ENCODE results near the gene DPYSL4.
"Not testable (repeated sequence)": the region's sequence is repeated elsewhere in the genome, so short reads cannot be mapped to it uniquely, and the experiment has no call there.

Gene DPYSL4

DNA sequence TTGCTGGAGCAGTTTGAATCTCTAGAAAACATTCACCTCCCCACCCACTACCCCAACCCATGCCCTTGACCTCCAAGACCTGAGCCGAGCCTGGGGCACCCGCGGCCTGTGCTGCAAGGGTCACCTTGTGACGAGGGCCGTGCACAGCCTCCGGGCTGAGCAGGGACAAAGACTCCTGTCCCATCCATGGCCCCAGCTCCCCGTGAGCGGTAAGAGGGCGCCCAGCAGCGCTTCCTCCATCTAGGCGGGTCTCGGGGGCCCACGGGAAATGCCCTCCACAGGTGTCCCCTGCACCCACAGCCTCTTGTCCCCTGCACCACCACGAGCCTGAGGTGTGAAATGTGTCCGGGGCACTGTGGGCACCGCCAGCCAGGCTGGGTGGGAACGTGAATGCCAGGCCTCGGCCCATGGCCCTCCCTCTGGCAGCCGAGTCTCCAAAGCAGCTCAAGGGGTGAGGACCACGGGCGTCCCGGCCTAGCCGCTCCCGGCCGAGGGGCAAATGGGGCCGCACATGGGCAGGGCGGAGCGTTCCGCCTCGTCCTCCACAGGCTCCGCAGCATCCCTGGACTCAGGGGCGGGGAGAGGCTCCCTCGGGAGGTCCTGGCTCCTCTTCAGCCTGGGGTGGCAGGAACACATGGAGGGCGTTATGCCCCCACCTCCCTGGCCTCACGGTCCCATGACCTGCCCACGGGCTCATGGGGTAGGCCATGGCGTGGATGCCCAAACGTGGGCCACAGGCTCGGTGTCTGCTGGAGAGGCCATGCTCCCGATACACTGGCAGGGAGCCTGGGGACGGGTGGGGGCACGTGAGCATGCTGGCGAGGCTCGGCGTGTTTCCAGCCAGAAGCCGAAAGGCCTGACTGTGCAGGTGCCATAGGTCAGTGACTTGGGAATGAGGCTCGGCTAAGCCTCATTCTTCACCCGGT is 21.1 kb downstream of the DPYSL4 start:
- H3K9ac ChIP-seq (ENCODE audit: low read depth, low read length): no peak overlapping the region
- no peaks in the 10 kb centered on the region for H3K36me3 ChIP-seq (ENCODE audit: insufficient read depth, low read length)
- H3K4me3 ChIP-seq (ENCODE audit: low read length): no peak overlapping the region
- no peaks in the 10 kb centered on the region for H3K4me1 ChIP-seq (ENCODE audit: insufficient read depth, low read length)
- H3K27me3 ChIP-seq (ENCODE audit: insufficient read depth, low read length): no peaks in the 10 kb centered on the region
- H3K9me3 ChIP-seq (ENCODE audit: insufficient read depth, low read depth, low read length): no peaks in the 10 kb centered on the region
- no peak overlapping the region for H3K27ac ChIP-seq (ENCODE audit: low read depth, low read length)
- 92% methylated on average over 48 of the region's 48 CpGs for WGBS

DNA sequence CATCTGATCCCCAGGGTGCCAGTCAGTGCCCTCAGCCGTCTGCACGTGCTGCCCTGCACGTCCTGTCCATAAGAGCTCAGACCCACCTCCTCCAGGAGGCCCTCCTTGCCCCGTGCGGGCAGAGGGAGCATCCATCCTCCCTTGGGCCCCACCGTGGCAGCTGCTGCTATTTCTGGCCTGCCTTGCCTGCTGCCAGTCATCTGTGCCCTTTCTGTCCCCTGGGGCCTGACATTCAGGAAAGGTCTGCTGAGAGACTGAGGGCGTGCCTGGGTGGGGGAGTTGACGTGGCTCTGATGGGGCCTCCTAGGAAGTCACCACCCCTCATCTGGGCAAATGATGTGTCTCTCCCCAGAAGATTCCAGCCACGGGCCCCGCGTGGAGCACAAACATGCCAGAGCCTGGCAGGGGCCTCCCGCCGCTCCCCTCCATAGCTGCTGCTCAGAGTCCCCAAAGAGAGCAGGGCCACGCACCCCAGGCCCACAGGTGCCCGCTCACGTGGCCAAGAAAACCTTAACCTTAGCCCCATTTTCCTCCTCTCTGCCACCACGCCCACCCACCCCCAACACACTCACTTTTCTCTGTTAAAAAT is 21.8 kb downstream of the DPYSL4 start:
- Histone ChIP-seq H3K27ac (ENCODE audit: low read depth, low read length) (no peak overlapping the region), H3K9me3 (ENCODE audit: insufficient read depth, low read depth, low read length) (no peaks in the 10 kb centered on the region), H3K4me3 (ENCODE audit: low read length) (no peak overlapping the region), H3K9ac (ENCODE audit: low read depth, low read length) (no peak overlapping the region), H3K27me3 (ENCODE audit: insufficient read depth, low read length) (no peaks in the 10 kb centered on the region), H3K4me1 (ENCODE audit: insufficient read depth, low read length) (no peaks in the 10 kb centered on the region), H3K36me3 (ENCODE audit: insufficient read depth, low read length) (no peaks in the 10 kb centered on the region)
- 91% methylated on average over 17 of the region's 17 CpGs for WGBS

DNA sequence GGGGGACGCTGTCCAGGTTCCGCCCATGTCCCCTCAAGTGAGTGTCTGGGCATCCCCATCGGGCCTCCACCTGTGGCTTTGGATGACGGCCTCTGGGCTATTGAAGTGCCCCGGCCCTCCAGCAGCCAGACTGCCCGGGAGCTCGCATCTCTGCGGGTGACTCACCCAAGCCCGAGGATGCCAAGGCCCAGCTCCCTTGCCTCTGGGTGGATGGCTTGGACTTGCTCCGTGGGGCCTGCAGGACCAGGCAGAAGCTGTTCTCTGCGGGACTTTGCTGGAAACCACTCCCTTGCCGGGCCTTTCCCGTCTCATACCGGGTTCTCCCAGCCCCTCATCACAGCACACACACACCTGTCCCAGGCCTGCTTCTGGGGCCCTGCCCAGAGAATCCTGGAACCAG is 22.4 kb downstream of the DPYSL4 start:
- 93% methylated on average over 14 of the region's 14 CpGs for WGBS
- Histone ChIP-seq H3K27ac (ENCODE audit: low read depth, low read length) (no peak overlapping the region), H3K9ac (ENCODE audit: low read depth, low read length) (no peak overlapping the region)

DNA sequence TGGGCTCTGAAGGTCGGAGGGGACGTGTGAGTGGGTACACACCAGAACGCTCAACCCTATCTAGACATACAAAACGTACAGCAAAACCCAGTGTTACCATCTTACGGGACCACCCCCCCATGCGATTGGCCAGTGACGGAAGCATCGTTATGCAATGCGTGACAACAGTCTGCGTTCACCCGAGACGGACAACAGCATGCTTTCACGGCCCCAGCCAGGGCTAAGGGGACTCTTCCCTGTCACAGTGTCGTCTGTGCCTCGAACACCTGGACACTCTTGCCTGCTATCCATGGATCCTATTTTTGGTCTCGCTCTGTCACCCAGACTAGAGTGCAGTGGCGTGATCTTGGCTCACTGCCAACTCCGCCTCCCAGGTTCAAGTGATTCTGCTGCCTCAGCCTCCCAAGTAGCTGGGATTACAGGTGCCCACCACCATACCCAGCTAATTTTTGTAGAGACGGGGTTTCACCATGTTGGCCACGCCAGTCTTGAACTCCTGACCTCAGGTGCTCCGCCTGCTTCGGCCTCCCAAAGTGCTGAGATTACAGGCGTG is 23.3 kb downstream of the DPYSL4 start:
- Histone ChIP-seq H3K4me1 (ENCODE audit: insufficient read depth, low read length) (no peaks in the 10 kb centered on the region), H3K9me3 (ENCODE audit: insufficient read depth, low read depth, low read length) (peaks cover 10% of the 10 kb centered on the region; the same call in 1 of the 2 replicates), H3K9ac (ENCODE audit: low read depth, low read length) (no peak overlapping the region), H3K27me3 (ENCODE audit: insufficient read depth, low read length) (no peaks in the 10 kb centered on the region), H3K27ac (ENCODE audit: low read depth, low read length) (no peak overlapping the region), H3K36me3 (ENCODE audit: insufficient read depth, low read length) (no peaks in the 10 kb centered on the region), H3K4me3 (ENCODE audit: low read length) (no peak overlapping the region)
- 95% methylated on average over 23 of the region's 23 CpGs for WGBS

More for the DNA sequence above, 22.4 kb downstream of the DPYSL4 start:
- H3K36me3 ChIP-seq (ENCODE audit: insufficient read depth, low read length): no peaks in the 10 kb centered on the region
- no peaks in the 10 kb centered on the region for H3K27me3 ChIP-seq (ENCODE audit: insufficient read depth, low read length)
- H3K4me3 ChIP-seq (ENCODE audit: low read length): no peak overlapping the region
- H3K9me3 ChIP-seq (ENCODE audit: insufficient read depth, low read depth, low read length): 0 out of 2 replicates have a peak, but pooled peaks cover 2% of the 10 kb centered on the region
- no peaks in the 10 kb centered on the region for H3K4me1 ChIP-seq (ENCODE audit: insufficient read depth, low read length)

DNA sequence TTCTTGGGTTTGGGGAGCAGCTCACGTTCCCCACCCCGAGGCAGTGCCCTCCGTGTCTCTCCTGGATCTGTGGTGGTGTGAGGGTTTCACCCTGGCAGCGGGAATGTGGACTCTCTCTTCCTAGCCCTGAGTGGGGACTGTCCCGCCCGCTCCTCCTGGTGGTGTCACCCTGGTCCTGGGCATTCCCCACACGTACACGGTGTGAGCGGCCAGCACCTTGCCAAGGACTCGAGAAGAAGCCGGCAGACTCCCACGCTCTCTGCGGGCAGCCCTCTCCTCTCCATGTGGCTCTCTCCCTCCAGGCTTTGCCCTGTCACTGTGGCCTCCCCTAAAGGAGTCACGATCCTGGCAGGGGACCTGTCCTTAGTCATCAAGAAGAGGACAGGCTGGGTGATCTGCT is 24.0 kb downstream of the DPYSL4 start:
- H3K27me3 ChIP-seq (ENCODE audit: insufficient read depth, low read length): no peaks in the 10 kb centered on the region
- H3K36me3 ChIP-seq (ENCODE audit: insufficient read depth, low read length): no peaks in the 10 kb centered on the region
- WGBS: 93% methylated on average over 14 of the region's 14 CpGs

DNA sequence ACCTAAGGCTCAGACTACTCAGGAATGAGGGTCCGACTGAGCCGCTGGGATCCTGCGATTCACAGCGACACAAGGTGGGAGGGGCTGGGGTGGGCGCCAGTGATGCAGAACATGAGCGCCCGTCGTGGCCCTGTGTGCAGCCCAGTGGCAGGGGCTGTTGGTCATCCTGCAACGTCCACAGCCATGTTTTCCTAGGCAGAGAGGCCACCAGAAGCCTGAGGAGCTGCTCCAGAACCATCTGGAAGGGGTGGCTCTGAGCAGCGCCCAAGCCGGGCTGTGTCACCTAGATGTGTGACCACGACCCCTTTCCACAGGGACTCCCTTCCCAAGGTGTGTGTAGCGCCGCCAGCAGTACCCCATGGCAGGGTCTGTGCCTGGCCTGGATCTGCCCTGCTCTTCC is 24.5 kb downstream of the DPYSL4 start:
- no peaks in the 10 kb centered on the region for H3K36me3 ChIP-seq (ENCODE audit: insufficient read depth, low read length)
- H3K27ac ChIP-seq (ENCODE audit: low read depth, low read length): no peak overlapping the region
- no peaks in the 10 kb centered on the region for H3K4me1 ChIP-seq (ENCODE audit: insufficient read depth, low read length)
- H3K9me3 ChIP-seq (ENCODE audit: insufficient read depth, low read depth, low read length): peaks cover 13% of the 10 kb centered on the region; the same call in 1 of the 2 replicates
- WGBS: 94% methylated on average over 14 of the region's 14 CpGs
- H3K27me3 ChIP-seq (ENCODE audit: insufficient read depth, low read length): no peaks in the 10 kb centered on the region
- no peak overlapping the region for H3K9ac ChIP-seq (ENCODE audit: low read depth, low read length)
- H3K4me3 ChIP-seq (ENCODE audit: low read length): no peak overlapping the region

More for the DNA sequence above, 24.0 kb downstream of the DPYSL4 start:
- Histone ChIP-seq H3K27ac (ENCODE audit: low read depth, low read length) (no peak overlapping the region), H3K4me3 (ENCODE audit: low read length) (no peak overlapping the region), H3K4me1 (ENCODE audit: insufficient read depth, low read length) (no peaks in the 10 kb centered on the region), H3K9ac (ENCODE audit: low read depth, low read length) (no peak overlapping the region), H3K9me3 (ENCODE audit: insufficient read depth, low read depth, low read length) (peaks cover 13% of the 10 kb centered on the region; the same call in 1 of the 2 replicates)

DNA sequence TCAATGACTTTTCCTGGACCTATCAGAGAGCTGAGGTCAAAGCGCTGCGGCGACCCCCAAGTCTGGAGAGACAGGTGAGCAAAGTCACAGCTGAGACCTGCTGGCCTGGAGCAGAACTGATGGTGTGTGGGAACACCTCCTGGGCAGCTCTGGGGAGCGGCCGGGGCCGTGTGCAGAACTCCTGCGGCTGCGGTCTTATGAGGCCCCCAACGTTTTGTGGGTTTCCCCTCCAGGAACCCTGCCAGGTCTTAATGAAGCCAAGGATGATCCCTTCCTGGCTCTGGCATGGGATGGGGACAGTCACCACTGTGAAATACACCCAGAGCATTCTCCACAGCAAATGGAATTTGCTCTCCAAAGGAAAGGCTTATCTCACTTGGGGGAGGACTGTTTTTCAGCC is 26.1 kb downstream of the DPYSL4 start:
- Histone ChIP-seq H3K27ac (ENCODE audit: low read depth, low read length) (no peak overlapping the region), H3K27me3 (ENCODE audit: insufficient read depth, low read length) (no peaks in the 10 kb centered on the region), H3K9ac (ENCODE audit: low read depth, low read length) (no peak overlapping the region), H3K4me3 (ENCODE audit: low read length) (no peak overlapping the region), H3K4me1 (ENCODE audit: insufficient read depth, low read length) (no peaks in the 10 kb centered on the region), H3K36me3 (ENCODE audit: insufficient read depth, low read length) (no peaks in the 10 kb centered on the region), H3K9me3 (ENCODE audit: insufficient read depth, low read depth, low read length) (peaks cover 20% of the 10 kb centered on the region)
- 93% methylated on average over 9 of the region's 9 CpGs for WGBS

DNA sequence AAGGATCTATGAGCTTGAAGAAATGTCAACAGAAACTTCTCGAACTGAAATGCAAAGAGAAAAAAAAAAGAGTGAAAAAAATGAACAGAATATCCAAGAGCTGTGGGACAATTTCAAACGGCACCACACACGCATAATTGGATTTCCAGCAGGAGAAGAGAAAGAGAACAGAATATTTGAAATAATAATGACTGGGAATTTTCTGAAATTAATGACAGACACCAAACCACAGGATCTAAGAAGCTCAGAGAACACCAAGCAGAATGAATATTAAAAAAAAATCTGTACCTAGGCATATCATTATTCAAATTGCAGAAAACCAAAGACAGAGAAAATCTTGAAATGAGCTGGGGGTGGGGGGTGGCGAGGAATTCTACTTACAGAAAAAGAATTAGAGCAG is 27.2 kb downstream of the DPYSL4 start:
- WGBS: 80% methylated on average over 2 of the region's 4 CpGs
- no peaks in the 10 kb centered on the region for H3K36me3 ChIP-seq (ENCODE audit: insufficient read depth, low read length)

DNA sequence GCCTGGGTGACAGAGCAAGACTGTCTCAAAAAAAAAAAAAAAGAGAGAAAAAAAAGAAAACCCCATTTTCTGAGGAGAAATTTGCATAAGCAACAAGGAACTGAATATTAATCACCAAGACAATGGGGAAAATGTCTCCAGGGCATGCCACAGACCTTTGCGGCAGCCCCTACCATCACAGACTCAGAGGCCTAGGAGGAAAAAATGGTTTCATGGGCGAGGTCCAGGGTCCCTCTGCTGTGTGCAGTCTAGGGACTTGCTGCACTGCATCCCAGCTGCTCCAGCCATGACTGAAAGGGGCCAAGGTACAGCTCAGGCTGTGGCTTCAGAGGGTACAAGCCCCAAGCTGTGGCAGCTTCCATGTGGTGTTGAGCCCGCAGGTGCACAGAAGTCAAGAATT is 29.7 kb downstream of the DPYSL4 start:
- H3K9ac ChIP-seq (ENCODE audit: low read depth, low read length); H3K4me1 ChIP-seq (ENCODE audit: insufficient read depth, low read length); H3K4me3 ChIP-seq (ENCODE audit: low read length); H3K27ac ChIP-seq (ENCODE audit: low read depth, low read length); H3K27me3 ChIP-seq (ENCODE audit: insufficient read depth, low read length); H3K36me3 ChIP-seq (ENCODE audit: insufficient read depth, low read length): not testable (repeated sequence)
- WGBS: 93% methylated on average over 3 of the region's 3 CpGs
- peaks cover 30% of the 10 kb centered on the region for H3K9me3 ChIP-seq (ENCODE audit: insufficient read depth, low read depth, low read length)

More for the DNA sequence above, 27.2 kb downstream of the DPYSL4 start:
- Histone ChIP-seq H3K4me3 (ENCODE audit: low read length) (no peak overlapping the region), H3K9ac (ENCODE audit: low read depth, low read length) (no peak overlapping the region), H3K4me1 (ENCODE audit: insufficient read depth, low read length) (no peaks in the 10 kb centered on the region), H3K9me3 (ENCODE audit: insufficient read depth, low read depth, low read length) (peaks cover 30% of the 10 kb centered on the region), H3K27me3 (ENCODE audit: insufficient read depth, low read length) (no peaks in the 10 kb centered on the region), H3K27ac (ENCODE audit: low read depth, low read length) (no peak overlapping the region)

DNA sequence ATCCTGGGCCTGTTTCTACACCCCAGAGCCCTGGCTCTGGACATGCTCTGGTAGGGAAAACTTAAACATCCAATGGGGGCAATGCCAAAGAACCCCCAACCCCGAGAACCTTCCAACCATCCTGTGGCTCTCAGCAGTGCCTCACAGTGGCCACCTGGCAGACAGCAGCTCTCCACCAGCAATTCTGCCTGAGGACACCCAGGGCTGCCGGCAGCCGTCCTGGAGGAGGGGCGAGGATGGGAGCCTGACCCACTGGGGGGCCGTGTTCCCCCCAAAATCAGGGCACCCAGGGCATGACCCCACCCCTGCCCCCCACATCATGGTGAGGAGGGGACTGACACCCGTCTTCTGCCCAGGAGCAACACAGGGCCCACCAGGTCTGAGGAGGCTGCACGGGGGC is 32.7 kb downstream of the DPYSL4 start:
- H3K4me3 ChIP-seq (ENCODE audit: low read length): no peak overlapping the region
- H3K9ac ChIP-seq (ENCODE audit: low read depth, low read length): no peak overlapping the region
- no peaks in the 10 kb centered on the region for H3K4me1 ChIP-seq (ENCODE audit: insufficient read depth, low read length)
- no peaks in the 10 kb centered on the region for H3K36me3 ChIP-seq (ENCODE audit: insufficient read depth, low read length)
- no peaks in the 10 kb centered on the region for H3K27me3 ChIP-seq (ENCODE audit: insufficient read depth, low read length)
- H3K27ac ChIP-seq (ENCODE audit: low read depth, low read length): no peak overlapping the region
- WGBS: 87% methylated on average over 7 of the region's 7 CpGs
- H3K9me3 ChIP-seq (ENCODE audit: insufficient read depth, low read depth, low read length): peaks cover 25% of the 10 kb centered on the region

DNA sequence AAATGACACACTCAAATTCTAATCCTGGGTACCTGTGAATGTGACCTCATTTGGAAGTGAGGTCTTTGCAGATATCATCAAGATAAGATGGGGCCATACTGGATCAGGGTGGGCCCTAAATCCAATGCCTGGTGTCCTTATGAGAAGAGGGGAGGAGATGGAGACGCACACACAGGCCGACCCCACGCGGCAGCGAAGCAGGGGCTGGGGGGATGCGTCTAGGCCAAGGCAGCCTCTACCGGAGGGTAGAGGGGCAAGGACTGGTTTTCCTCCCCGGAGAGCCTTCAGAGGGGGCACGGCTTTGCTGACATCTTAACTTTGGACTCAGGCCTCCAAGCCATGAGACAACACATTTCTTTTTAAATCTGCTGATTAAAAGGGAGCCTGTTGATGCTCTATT is 33.3 kb downstream of the DPYSL4 start:
- WGBS: 94% methylated on average over 9 of the region's 9 CpGs
- H3K9me3 ChIP-seq (ENCODE audit: insufficient read depth, low read depth, low read length): peaks cover 20% of the 10 kb centered on the region
- no peak overlapping the region for H3K9ac ChIP-seq (ENCODE audit: low read depth, low read length)
- no peaks in the 10 kb centered on the region for H3K27me3 ChIP-seq (ENCODE audit: insufficient read depth, low read length)
- no peak overlapping the region for H3K4me3 ChIP-seq (ENCODE audit: low read length)
- no peak overlapping the region for H3K27ac ChIP-seq (ENCODE audit: low read depth, low read length)
- no peaks in the 10 kb centered on the region for H3K4me1 ChIP-seq (ENCODE audit: insufficient read depth, low read length)
- H3K36me3 ChIP-seq (ENCODE audit: insufficient read depth, low read length): no peaks in the 10 kb centered on the region

Measured in HUES64 (cell line).